ENCODE measurements around the gene CC2D2B.

GRCh38 chr10:96023168-96023567 is 115.4 kb downstream of the CC2D2B start:
- TF ChIP-seq CTCF (conservative IDR thresholded peaks at IDR 0.05; ENCODE audit: low read depth, low read length) = no peak
- TF ChIP-seq EZH2 (IDR thresholded peaks at IDR 0.05; ENCODE audit: low read length, unreplicated experiment) = no peak
- no peak for TF ChIP-seq EZH2phosphoT487 (IDR thresholded peaks at IDR 0.05; ENCODE audit: borderline replicate concordance, low read length)

All from PC-3 (cell line).